Cardiac muscle cell (in vitro differentiated cells and primary cell): ENCODE results near the gene GLCCI1. TPM values are rescaled to one million over a fixed set of nuclear protein-coding genes. Genes with fewer than 3 reads are reported as not detected.

Source experiments
- DNase-seq, 2 donors: peaks; one replicate each; pipeline versions ENCODE4 v3.0.0 to v3.0.0-alpha.2; 2010 to 2017; ENCODE audit warnings: low read depth in 1 of 2, low spot score in 1 of 2
- H3K27ac ChIP-seq: fragments of 200-600 bp; sonication (generic); 2 replicates; pipeline ENCODE4 v1.5.1; 2016
- H3K27me3 ChIP-seq: fragments of 200-600 bp; sonication (generic); 2 replicates; pipeline ENCODE4 v1.6.0; 2016; ENCODE audit warnings: control low read depth
- H3K36me3 ChIP-seq: fragments of 200-600 bp; sonication (generic); 2 replicates; pipeline ENCODE4 v1.5.1; 2016; ENCODE audit warnings: control low read depth
- H3K4me1 ChIP-seq: fragments of 200-600 bp; sonication (generic); 2 replicates; pipeline ENCODE4 v1.8.1; 2017; ENCODE audit warnings: low read depth, mild to moderate bottlenecking, mixed run types
- H3K4me3 ChIP-seq: fragments of 200-600 bp; sonication (generic); 2 replicates; pipeline ENCODE4 v1.5.1; 2016; ENCODE audit warnings: mild to moderate bottlenecking
- H3K9me3 ChIP-seq: fragments of 200-600 bp; sonication (generic); 2 replicates; pipeline ENCODE4 v1.5.1; 2017; ENCODE audit warnings: low read depth, mild to moderate bottlenecking, control low read depth
- polyA plus RNA-seq: library from polyadenylated mRNA; unstranded; fragments of >200 nt; fragmentation: Nextera tagmentation; extraction: Ambion mirVana; gene quantifications from 2 replicates; pipeline ENCODE4 v1.2.1, GENCODE V29; 2016
- total RNA-seq: library from RNA; depleted of rRNA; stranded (reverse); fragments of >200 nt; gene quantifications from 2 replicates; pipeline ENCODE4 v1.2.3, GENCODE V29; 2016
- TF ChIP-seq, protein P1 (sequence below): IDR thresholded peaks from 2 replicates; pipeline ENCODE4 v1.5.1; 2012; ENCODE audit warnings: low read depth, mild to moderate bottlenecking, low read length

The GLCCI1 gene
- total and polyA plus RNA-seq, 2 experiments from 2014 or later: 8.6 to 16.4 TPM

DNA sequence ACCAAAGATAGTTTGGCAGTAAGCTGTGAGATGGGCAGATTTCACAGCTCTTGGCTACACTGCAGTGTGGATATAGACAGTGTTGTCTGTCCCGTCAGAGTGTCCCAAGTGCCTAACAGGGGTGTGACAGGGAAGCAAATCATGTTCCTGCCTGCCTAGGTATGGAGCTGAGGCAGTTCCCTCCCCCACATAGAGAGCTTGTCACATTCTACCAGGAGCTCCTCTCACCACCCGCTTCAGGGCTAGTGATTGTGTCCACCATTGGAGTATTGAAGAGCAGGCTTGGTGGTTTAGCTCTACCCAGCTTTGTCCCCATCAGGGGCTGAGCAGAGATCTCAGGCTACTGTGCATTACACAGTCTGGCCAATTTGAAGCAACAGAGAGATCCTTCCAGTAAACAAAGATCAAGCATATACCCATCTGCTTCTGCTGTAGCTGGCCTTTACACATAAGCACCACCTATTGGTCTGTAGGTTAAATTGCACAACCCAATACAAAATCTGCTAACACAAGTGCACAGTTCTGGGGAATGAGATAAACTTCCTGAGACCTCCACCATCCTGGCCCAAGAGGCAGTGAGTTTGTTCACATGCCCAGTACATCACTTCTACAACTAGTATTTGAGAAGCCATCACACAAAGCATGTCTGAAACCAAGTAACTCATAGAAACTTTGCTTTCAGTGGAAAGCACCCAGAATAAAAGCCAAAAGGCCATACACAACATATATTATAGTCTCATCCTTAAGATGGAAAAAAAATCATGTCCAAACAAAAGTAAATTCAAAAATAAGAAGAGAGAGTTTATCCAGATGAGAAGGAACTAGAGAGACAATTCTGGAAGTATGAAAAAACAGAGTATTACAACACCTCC lies 67.3 kb downstream of the GLCCI1 start:
- DNase-seq: peak; percentile 6 to 50
- TF ChIP-seq, protein P1, sequence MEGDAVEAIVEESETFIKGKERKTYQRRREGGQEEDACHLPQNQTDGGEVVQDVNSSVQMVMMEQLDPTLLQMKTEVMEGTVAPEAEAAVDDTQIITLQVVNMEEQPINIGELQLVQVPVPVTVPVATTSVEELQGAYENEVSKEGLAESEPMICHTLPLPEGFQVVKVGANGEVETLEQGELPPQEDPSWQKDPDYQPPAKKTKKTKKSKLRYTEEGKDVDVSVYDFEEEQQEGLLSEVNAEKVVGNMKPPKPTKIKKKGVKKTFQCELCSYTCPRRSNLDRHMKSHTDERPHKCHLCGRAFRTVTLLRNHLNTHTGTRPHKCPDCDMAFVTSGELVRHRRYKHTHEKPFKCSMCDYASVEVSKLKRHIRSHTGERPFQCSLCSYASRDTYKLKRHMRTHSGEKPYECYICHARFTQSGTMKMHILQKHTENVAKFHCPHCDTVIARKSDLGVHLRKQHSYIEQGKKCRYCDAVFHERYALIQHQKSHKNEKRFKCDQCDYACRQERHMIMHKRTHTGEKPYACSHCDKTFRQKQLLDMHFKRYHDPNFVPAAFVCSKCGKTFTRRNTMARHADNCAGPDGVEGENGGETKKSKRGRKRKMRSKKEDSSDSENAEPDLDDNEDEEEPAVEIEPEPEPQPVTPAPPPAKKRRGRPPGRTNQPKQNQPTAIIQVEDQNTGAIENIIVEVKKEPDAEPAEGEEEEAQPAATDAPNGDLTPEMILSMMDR: peak; percentile 58
- Histone ChIP-seq H3K4me3 (no peak overlapping the region), H3K4me1 (no peaks in the 10 kb centered on the region), H3K9me3 (no peaks in the 10 kb centered on the region), H3K27me3 (no peaks in the 10 kb centered on the region), H3K27ac (no peak overlapping the region), H3K36me3 (no peaks in the 10 kb centered on the region)

DNA sequence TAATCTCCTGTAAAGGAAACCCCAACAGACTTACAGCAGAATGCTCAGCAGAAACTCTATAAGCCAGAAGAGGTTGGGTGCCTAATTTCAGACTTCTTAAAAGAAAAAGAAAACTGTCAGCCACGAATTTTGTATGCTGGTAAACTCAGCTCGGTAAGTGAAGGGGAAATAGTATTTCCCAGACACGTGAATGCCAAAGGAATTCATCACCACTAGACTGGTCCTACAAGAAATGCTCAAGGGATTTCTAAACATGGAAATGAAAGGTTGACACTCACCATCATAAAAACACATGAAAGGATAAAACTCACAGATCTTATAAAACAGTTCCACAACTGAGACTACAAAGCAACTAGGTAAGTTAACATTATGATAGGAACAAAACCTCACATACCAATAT lies 68.6 kb downstream of the GLCCI1 start:
- H3K27me3 ChIP-seq: no peaks in the 10 kb centered on the region
- DNase-seq: no peak
- no peaks in the 10 kb centered on the region for H3K4me1 ChIP-seq
- H3K27ac ChIP-seq: no peak overlapping the region
- TF ChIP-seq, protein P1: no peak
- no peaks in the 10 kb centered on the region for H3K36me3 ChIP-seq
- H3K9me3 ChIP-seq: no peaks in the 10 kb centered on the region
- no peak overlapping the region for H3K4me3 ChIP-seq

DNA sequence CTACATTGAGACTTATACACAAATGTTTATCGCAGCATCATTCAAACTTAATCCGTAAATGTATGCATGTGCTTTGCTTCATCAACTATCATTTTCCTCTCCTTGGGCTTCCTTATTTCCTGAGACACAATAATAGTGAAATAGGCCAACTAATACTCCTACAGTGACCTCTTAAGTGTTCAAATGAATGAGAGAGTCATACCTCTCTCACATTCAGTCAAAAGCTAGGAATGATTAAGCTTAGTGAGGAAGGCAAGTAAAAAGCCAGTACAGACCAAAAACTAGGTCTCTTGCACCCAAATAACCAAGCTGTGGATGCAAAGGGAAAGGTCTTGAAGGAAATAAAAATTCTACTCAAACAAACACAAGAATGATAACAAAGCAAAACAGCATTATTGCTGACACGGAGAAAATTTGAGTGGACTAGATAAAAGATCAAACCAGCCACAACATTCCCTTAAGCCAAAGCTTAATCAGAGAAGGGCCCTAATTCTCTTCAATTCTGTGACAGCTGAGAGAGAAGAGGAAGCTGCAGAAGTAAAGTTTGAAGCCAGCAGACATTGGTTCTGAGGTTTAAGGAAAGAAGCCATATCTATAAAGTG lies 72.3 kb downstream of the GLCCI1 start:
- TF ChIP-seq, protein P1: no peak
- no peak overlapping the region for H3K4me3 ChIP-seq
- no peaks in the 10 kb centered on the region for H3K36me3 ChIP-seq
- no peaks in the 10 kb centered on the region for H3K4me1 ChIP-seq
- H3K9me3 ChIP-seq: no peaks in the 10 kb centered on the region
- no peak overlapping the region for H3K27ac ChIP-seq
- no peak for DNase-seq
- no peaks in the 10 kb centered on the region for H3K27me3 ChIP-seq

DNA sequence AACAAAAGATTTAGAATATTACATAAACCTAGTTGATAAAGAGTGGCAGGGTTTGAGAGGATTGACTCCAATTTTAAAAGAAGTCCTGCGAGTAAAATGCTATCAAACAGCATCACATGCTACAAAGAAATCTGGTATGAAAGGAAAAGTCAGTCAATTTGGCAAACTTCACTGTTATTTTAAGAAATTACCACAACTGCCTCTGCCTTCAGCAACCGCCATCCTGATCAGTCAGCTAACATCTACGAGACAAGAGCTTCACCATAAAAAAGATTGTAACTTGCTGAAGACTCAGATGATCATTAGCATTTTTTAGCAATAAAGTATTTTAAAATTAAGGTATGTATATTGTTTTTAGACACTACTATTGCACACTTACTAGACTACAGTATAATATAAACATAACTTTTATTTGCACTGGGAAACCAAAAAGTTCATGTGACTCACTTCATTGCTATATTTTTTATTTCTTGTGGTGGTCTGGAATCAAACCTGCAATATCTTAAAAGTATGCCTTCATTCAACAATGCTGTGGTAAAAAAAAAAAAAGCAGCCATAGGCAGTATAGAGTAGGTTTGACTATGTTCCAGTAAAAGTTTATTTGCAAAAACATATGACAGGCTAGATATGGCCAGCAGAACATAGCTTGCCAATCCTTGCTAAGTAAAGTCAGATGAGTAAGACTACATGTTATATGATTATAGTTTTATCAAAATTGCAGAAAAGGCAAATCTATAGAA lies 74.4 kb downstream of the GLCCI1 start:
- DNase-seq: no peak

More for the DNA sequence above, 74.4 kb downstream of the GLCCI1 start:
- Histone ChIP-seq H3K9me3 (no peaks in the 10 kb centered on the region), H3K36me3 (no peaks in the 10 kb centered on the region), H3K27me3 (no peaks in the 10 kb centered on the region), H3K27ac (no peak overlapping the region), H3K4me3 (no peak overlapping the region), H3K4me1 (no peaks in the 10 kb centered on the region)
- TF ChIP-seq, protein P1: no peak
